ENCODE measurements around the gene WIPF1. TPM values are rescaled to one million over a fixed set of nuclear protein-coding genes. Genes with fewer than 3 reads are reported as not detected.

WIPF1 gene
- total RNA-seq, 1 experiment from 2014 or later: 6.4 TPM

DNA sequence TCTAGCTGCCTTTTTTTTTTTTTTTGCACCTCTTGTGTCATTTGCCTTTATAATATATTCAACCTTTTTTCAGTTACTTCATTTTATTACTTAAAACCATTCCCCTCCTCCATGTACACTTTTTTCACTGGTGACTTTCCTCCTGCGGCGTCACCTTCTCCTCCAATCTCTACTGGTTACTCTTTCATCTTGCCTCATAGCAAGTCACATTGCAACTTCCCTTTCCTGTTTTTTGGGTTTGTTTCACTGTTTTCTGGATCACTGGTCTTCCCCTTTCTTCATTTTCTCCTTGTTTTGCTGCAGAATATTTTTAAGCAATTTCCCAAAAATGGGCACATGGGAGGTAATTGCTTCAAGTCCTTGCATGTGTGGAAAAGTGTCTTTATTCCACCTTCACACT lies 73.1 kb downstream of the WIPF1 start:
- no peak for ATAC-seq
- CTCF ChIA-PET: interaction anchor here (1.0 kb wide), 1 partner anchor 62 kb away, joined by 4 read pairs; no protein-coding TSS in a partner anchor

DNA sequence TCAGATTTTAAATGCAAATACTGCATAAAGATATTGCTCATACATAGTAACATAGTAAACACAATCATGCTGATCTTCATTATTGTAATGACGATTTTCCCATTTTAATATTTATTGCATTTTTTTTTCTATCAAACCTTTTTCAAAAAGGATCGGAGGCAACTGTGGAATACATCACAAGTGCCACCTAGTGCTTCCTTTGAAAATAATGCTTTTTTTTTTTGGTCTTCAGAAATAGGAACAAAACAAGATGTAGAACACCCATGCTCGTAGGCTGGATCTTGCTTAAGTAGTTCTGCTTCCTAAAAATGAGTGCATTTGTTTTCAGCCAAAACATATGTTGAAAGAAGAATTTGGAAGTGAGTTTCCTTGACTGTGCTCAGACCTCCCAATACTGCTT lies 75.1 kb downstream of the WIPF1 start:
- Mint-ChIP-seq H3K4me1 (no peaks in the 10 kb centered on the region), H3K27ac (no peak overlapping the region), H3K36me3 (peaks cover 5% of the 10 kb centered on the region), H3K9me3 (peaks cover 6% of the 10 kb centered on the region), H3K27me3 (ENCODE audit: low read depth) (peaks cover 3% of the 10 kb centered on the region), H3K4me3 (no peak overlapping the region)
- CTCF ChIA-PET: no interaction called here
- no peak for TF ChIP-seq ZNF138 (CRISPR knock-in tag; conservative IDR thresholded peaks at IDR 0.05)
- no peak for TF ChIP-seq JAZF1 (CRISPR knock-in tag; IDR thresholded peaks at IDR 0.05)
- TF ChIP-seq ELF4 (CRISPR knock-in tag; IDR thresholded peaks at IDR 0.05; ENCODE audit: low read depth): no peak
- no peak for TF ChIP-seq TP53 (CRISPR knock-in tag; IDR thresholded peaks at IDR 0.05)
- ATAC-seq (no peak), DNase-seq (ENCODE audit: low spot score) (no peak)
- POLR2A ChIA-PET: no interaction called here

More for the DNA sequence above, 73.1 kb downstream of the WIPF1 start:
- DNase-seq (ENCODE audit: low spot score): no peak
- Mint-ChIP-seq H3K36me3 (peaks cover 12% of the 10 kb centered on the region), H3K4me3 (no peak overlapping the region), H3K27ac (no peak overlapping the region), H3K4me1 (no peaks in the 10 kb centered on the region), H3K27me3 (ENCODE audit: low read depth) (peaks cover 3% of the 10 kb centered on the region), H3K9me3 (peaks cover 18% of the 10 kb centered on the region)
- POLR2A ChIA-PET: no interaction called here
- TF ChIP-seq NFE2L1 (CRISPR knock-in tag; IDR thresholded peaks at IDR 0.05): no peak
- no peak for TF ChIP-seq RELA (CRISPR knock-in tag; IDR thresholded peaks at IDR 0.05; ENCODE audit: borderline replicate concordance)
- TF ChIP-seq NR1H2 (CRISPR knock-in tag; IDR thresholded peaks at IDR 0.05): no peak
- TF ChIP-seq, protein P1, sequence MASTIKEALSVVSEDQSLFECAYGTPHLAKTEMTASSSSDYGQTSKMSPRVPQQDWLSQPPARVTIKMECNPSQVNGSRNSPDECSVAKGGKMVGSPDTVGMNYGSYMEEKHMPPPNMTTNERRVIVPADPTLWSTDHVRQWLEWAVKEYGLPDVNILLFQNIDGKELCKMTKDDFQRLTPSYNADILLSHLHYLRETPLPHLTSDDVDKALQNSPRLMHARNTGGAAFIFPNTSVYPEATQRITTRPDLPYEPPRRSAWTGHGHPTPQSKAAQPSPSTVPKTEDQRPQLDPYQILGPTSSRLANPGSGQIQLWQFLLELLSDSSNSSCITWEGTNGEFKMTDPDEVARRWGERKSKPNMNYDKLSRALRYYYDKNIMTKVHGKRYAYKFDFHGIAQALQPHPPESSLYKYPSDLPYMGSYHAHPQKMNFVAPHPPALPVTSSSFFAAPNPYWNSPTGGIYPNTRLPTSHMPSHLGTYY (CRISPR knock-in tag; IDR thresholded peaks at IDR 0.05): no peak
- no peak for TF ChIP-seq SMAD3 (CRISPR knock-in tag; IDR thresholded peaks at IDR 0.05; ENCODE audit: borderline replicate concordance)
- TF ChIP-seq PRRX2 (CRISPR knock-in tag; IDR thresholded peaks at IDR 0.05): no peak
- no peak for TF ChIP-seq ZNF416 (CRISPR knock-in tag; IDR thresholded peaks at IDR 0.05)
- TF ChIP-seq NR2C2 (CRISPR knock-in tag; IDR thresholded peaks at IDR 0.05): no peak
- TF ChIP-seq GRHL2 (CRISPR knock-in tag; IDR thresholded peaks at IDR 0.05; ENCODE audit: insufficient replicate concordance, severe bottlenecking): no peak
- TF ChIP-seq FOXP1 (CRISPR knock-in tag; IDR thresholded peaks at IDR 0.05; ENCODE audit: borderline replicate concordance): no peak
- TF ChIP-seq, protein P2, sequence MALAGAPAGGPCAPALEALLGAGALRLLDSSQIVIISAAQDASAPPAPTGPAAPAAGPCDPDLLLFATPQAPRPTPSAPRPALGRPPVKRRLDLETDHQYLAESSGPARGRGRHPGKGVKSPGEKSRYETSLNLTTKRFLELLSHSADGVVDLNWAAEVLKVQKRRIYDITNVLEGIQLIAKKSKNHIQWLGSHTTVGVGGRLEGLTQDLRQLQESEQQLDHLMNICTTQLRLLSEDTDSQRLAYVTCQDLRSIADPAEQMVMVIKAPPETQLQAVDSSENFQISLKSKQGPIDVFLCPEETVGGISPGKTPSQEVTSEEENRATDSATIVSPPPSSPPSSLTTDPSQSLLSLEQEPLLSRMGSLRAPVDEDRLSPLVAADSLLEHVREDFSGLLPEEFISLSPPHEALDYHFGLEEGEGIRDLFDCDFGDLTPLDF (CRISPR knock-in tag; IDR thresholded peaks at IDR 0.05): no peak
- TF ChIP-seq, protein P3, sequence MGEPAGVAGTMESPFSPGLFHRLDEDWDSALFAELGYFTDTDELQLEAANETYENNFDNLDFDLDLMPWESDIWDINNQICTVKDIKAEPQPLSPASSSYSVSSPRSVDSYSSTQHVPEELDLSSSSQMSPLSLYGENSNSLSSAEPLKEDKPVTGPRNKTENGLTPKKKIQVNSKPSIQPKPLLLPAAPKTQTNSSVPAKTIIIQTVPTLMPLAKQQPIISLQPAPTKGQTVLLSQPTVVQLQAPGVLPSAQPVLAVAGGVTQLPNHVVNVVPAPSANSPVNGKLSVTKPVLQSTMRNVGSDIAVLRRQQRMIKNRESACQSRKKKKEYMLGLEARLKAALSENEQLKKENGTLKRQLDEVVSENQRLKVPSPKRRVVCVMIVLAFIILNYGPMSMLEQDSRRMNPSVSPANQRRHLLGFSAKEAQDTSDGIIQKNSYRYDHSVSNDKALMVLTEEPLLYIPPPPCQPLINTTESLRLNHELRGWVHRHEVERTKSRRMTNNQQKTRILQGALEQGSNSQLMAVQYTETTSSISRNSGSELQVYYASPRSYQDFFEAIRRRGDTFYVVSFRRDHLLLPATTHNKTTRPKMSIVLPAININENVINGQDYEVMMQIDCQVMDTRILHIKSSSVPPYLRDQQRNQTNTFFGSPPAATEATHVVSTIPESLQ (CRISPR knock-in tag; IDR thresholded peaks at IDR 0.05): no peak
- TF ChIP-seq, protein P4, sequence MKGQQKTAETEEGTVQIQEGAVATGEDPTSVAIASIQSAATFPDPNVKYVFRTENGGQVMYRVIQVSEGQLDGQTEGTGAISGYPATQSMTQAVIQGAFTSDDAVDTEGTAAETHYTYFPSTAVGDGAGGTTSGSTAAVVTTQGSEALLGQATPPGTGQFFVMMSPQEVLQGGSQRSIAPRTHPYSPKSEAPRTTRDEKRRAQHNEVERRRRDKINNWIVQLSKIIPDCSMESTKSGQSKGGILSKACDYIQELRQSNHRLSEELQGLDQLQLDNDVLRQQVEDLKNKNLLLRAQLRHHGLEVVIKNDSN (CRISPR knock-in tag; IDR thresholded peaks at IDR 0.05): no peak
- TF ChIP-seq RORB (CRISPR knock-in tag; IDR thresholded peaks at IDR 0.05): no peak
- TF ChIP-seq EMX1 (CRISPR knock-in tag; IDR thresholded peaks at IDR 0.05): no peak

DNA sequence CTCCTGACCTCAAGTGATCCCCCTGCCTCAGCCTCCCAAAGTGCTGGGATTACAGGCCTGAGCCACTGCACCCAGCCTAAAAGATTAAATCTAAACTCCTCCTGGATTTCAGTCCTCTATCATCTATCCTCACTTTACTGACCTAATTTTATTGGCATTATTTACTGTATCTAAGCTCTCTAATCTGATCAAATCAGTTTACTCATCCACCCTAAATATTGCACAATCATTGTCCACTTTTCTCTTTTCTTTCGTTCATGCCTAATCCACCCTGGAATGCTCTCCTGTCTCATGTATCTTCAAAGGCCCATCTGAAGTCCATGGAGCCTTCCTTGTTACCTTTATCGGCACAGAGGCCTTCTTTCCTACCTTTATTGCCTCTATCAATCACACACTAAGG lies 79.2 kb downstream of the WIPF1 start:
- H3K9me3 Mint-ChIP-seq: peaks cover 27% of the 10 kb centered on the region
- peaks cover 13% of the 10 kb centered on the region; the same call in 1 of the 2 replicates for H3K36me3 Mint-ChIP-seq
- peaks cover 6% of the 10 kb centered on the region for H3K27me3 Mint-ChIP-seq (ENCODE audit: low read depth)
- ATAC-seq (no peak), DNase-seq (ENCODE audit: low spot score) (no peak)
- H3K27ac Mint-ChIP-seq: no peak overlapping the region
- no peaks in the 10 kb centered on the region for H3K4me1 Mint-ChIP-seq
- H3K4me3 Mint-ChIP-seq: no peak overlapping the region
- ChIA-PET CTCF (no interaction called here), POLR2A (no interaction called here)
- TF ChIP-seq ZNF423 (CRISPR knock-in tag; IDR thresholded peaks at IDR 0.05) (no peak), SMAD3 (CRISPR knock-in tag; IDR thresholded peaks at IDR 0.05; ENCODE audit: borderline replicate concordance) (no peak), ETV6 (CRISPR knock-in tag; IDR thresholded peaks at IDR 0.05) (no peak), MXD4 (CRISPR knock-in tag; IDR thresholded peaks at IDR 0.05; ENCODE audit: borderline replicate concordance) (no peak), ZBTB21 (CRISPR knock-in tag; IDR thresholded peaks at IDR 0.05; ENCODE audit: borderline replicate concordance) (no peak), SP1 (CRISPR knock-in tag; conservative IDR thresholded peaks at IDR 0.05) (no peak), RORB (CRISPR knock-in tag; IDR thresholded peaks at IDR 0.05) (no peak)
- TF ChIP-seq, protein P5, sequence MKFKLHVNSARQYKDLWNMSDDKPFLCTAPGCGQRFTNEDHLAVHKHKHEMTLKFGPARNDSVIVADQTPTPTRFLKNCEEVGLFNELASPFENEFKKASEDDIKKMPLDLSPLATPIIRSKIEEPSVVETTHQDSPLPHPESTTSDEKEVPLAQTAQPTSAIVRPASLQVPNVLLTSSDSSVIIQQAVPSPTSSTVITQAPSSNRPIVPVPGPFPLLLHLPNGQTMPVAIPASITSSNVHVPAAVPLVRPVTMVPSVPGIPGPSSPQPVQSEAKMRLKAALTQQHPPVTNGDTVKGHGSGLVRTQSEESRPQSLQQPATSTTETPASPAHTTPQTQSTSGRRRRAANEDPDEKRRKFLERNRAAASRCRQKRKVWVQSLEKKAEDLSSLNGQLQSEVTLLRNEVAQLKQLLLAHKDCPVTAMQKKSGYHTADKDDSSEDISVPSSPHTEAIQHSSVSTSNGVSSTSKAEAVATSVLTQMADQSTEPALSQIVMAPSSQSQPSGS (CRISPR knock-in tag; IDR thresholded peaks at IDR 0.05; ENCODE audit: borderline replicate concordance, low read depth): no peak
- TF ChIP-seq, protein P1 (CRISPR knock-in tag; IDR thresholded peaks at IDR 0.05): no peak
- TF ChIP-seq, protein P6, sequence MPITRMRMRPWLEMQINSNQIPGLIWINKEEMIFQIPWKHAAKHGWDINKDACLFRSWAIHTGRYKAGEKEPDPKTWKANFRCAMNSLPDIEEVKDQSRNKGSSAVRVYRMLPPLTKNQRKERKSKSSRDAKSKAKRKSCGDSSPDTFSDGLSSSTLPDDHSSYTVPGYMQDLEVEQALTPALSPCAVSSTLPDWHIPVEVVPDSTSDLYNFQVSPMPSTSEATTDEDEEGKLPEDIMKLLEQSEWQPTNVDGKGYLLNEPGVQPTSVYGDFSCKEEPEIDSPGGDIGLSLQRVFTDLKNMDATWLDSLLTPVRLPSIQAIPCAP (CRISPR knock-in tag; IDR thresholded peaks at IDR 0.05): no peak

Measured in WTC11 (cell line).